ENCODE data around the gene PROM1. TPM values are rescaled to one million over a fixed set of nuclear protein-coding genes. Genes with fewer than 3 reads are reported as not detected.

Gene PROM1
- total and polyA plus RNA-seq, 2 of the 13 experiments (the other 11 are each of a cell fraction or from before 2014, with no cell fraction given) = 3.9 to 16.4 TPM

DNA sequence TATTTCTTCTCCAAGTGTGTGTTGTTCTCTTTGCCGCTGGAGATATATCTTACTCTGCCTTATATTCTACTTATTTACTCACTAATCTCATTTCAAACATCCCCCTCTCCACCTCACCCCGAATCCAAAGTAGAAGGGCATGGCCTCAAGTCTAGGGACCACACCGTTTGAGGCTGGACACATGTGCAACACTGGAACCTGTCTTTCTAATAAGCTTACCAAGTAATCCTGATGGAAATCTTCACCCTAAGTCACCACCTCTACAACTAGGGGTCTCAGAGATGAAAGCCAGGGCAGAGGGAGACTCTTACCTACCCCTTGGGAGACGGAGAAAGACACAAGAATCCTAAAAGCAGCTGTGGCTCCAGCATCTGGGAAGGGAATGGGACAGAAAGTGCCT lies 6.0 kb downstream of the PROM1 start (continued):
- TF ChIP-seq, protein P1, sequence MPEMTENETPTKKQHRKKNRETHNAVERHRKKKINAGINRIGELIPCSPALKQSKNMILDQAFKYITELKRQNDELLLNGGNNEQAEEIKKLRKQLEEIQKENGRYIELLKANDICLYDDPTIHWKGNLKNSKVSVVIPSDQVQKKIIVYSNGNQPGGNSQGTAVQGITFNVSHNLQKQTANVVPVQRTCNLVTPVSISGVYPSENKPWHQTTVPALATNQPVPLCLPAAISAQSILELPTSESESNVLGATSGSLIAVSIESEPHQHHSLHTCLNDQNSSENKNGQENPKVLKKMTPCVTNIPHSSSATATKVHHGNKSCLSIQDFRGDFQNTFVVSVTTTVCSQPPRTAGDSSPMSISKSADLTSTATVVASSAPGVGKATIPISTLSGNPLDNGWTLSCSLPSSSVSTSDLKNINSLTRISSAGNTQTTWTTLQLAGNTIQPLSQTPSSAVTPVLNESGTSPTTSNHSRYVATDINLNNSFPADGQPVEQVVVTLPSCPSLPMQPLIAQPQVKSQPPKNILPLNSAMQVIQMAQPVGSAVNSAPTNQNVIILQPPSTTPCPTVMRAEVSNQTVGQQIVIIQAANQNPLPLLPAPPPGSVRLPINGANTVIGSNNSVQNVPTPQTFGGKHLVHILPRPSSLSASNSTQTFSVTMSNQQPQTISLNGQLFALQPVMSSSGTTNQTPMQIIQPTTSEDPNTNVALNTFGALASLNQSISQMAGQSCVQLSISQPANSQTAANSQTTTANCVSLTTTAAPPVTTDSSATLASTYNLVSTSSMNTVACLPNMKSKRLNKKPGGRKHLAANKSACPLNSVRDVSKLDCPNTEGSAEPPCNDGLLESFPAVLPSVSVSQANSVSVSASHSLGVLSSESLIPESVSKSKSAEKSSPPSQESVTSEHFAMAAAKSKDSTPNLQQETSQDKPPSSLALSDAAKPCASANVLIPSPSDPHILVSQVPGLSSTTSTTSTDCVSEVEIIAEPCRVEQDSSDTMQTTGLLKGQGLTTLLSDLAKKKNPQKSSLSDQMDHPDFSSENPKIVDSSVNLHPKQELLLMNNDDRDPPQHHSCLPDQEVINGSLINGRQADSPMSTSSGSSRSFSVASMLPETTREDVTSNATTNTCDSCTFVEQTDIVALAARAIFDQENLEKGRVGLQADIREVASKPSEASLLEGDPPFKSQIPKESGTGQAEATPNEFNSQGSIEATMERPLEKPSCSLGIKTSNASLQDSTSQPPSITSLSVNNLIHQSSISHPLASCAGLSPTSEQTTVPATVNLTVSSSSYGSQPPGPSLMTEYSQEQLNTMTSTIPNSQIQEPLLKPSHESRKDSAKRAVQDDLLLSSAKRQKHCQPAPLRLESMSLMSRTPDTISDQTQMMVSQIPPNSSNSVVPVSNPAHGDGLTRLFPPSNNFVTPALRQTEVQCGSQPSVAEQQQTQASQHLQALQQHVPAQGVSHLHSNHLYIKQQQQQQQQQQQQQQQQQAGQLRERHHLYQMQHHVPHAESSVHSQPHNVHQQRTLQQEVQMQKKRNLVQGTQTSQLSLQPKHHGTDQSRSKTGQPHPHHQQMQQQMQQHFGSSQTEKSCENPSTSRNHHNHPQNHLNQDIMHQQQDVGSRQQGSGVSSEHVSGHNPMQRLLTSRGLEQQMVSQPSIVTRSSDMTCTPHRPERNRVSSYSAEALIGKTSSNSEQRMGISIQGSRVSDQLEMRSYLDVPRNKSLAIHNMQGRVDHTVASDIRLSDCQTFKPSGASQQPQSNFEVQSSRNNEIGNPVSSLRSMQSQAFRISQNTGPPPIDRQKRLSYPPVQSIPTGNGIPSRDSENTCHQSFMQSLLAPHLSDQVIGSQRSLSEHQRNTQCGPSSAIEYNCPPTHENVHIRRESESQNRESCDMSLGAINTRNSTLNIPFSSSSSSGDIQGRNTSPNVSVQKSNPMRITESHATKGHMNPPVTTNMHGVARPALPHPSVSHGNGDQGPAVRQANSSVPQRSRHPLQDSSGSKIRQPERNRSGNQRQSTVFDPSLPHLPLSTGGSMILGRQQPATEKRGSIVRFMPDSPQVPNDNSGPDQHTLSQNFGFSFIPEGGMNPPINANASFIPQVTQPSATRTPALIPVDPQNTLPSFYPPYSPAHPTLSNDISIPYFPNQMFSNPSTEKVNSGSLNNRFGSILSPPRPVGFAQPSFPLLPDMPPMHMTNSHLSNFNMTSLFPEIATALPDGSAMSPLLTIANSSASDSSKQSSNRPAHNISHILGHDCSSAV (CRISPR knock-in tag; IDR thresholded peaks at IDR 0.05; ENCODE audit: borderline replicate concordance) = no peak
- TF ChIP-seq, protein P2, sequence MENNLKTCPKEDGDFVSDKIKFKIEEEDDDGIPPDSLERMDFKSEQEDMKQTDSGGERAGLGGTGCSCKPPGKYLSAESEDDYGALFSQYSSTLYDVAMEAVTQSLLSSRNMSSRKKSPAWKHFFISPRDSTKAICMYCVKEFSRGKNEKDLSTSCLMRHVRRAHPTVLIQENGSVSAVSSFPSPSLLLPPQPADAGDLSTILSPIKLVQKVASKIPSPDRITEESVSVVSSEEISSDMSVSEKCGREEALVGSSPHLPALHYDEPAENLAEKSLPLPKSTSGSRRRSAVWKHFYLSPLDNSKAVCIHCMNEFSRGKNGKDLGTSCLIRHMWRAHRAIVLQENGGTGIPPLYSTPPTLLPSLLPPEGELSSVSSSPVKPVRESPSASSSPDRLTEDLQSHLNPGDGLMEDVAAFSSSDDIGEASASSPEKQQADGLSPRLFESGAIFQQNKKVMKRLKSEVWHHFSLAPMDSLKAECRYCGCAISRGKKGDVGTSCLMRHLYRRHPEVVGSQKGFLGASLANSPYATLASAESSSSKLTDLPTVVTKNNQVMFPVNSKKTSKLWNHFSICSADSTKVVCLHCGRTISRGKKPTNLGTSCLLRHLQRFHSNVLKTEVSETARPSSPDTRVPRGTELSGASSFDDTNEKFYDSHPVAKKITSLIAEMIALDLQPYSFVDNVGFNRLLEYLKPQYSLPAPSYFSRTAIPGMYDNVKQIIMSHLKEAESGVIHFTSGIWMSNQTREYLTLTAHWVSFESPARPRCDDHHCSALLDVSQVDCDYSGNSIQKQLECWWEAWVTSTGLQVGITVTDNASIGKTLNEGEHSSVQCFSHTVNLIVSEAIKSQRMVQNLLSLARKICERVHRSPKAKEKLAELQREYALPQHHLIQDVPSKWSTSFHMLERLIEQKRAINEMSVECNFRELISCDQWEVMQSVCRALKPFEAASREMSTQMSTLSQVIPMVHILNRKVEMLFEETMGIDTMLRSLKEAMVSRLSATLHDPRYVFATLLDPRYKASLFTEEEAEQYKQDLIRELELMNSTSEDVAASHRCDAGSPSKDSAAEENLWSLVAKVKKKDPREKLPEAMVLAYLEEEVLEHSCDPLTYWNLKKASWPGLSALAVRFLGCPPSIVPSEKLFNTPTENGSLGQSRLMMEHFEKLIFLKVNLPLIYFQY (CRISPR knock-in tag; IDR thresholded peaks at IDR 0.05; ENCODE audit: borderline replicate concordance) = no peak
- TF ChIP-seq, protein P3, sequence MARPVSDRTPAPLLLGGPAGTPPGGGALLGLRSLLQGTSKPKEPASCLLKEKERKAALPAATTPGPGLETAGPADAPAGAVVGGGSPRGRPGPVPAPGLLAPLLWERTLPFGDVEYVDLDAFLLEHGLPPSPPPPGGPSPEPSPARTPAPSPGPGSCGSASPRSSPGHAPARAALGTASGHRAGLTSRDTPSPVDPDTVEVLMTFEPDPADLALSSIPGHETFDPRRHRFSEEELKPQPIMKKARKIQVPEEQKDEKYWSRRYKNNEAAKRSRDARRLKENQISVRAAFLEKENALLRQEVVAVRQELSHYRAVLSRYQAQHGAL (CRISPR knock-in tag; IDR thresholded peaks at IDR 0.05; ENCODE audit: not compliant biosample characterization) = no peak
- no peak for TF ChIP-seq HNRNPH1 (optimal IDR thresholded peaks at IDR 0.05; ENCODE audit: low read depth, low read length)
- no peak for TF ChIP-seq FOXK2 (IDR thresholded peaks at IDR 0.05)
- TF ChIP-seq HNF4G (IDR thresholded peaks at IDR 0.05; ENCODE audit: borderline replicate concordance, low read depth, low read length) = no peak
- no peak for TF ChIP-seq HNF4G (CRISPR knock-in tag; IDR thresholded peaks at IDR 0.05; ENCODE audit: borderline replicate concordance, low read depth)
- TF ChIP-seq ZNF10 (CRISPR knock-in tag; IDR thresholded peaks at IDR 0.05; ENCODE audit: borderline replicate concordance, low read depth) = no peak
- no peak for TF ChIP-seq MIER3 (CRISPR knock-in tag; IDR thresholded peaks at IDR 0.05; ENCODE audit: borderline replicate concordance)
- TF ChIP-seq ETV5 (CRISPR knock-in tag; IDR thresholded peaks at IDR 0.05; ENCODE audit: borderline replicate concordance) = no peak
- no peak for TF ChIP-seq ZNF777 (CRISPR knock-in tag; IDR thresholded peaks at IDR 0.05)
- TF ChIP-seq KLF12 (CRISPR knock-in tag; IDR thresholded peaks at IDR 0.05; ENCODE audit: borderline replicate concordance) = no peak
- TF ChIP-seq JUNB (CRISPR knock-in tag; IDR thresholded peaks at IDR 0.05; ENCODE audit: borderline replicate concordance) = no peak

Measured in HepG2 (cell line).